CD4-positive, alpha-beta T cell treated with Interleukin-17A for 1 hour (primary cell): ENCODE results near the gene GPR183.

ENCODE experiments used
- DNase-seq: peaks from one replicate; pipeline ENCODE4 v3.0.0-alpha.2; 2020

Gene GPR183

GRCh38 chr13:99339230-99339721, 32.1 kb upstream of the GPR183 start:
- no peak for DNase-seq

GRCh38 chr13:99335603-99336002, 28.4 kb upstream of the GPR183 start:
- DNase-seq: no peak

GRCh38 chr13:99335087-99335486, 27.9 kb upstream of the GPR183 start:
- no peak for DNase-seq

GRCh38 chr13:99334221-99334620, 27.0 kb upstream of the GPR183 start:
- DNase-seq: no peak

- DNase-seq: no peak
Observed at GRCh38 chr13:99332456-99332855, 25.3 kb upstream of the GPR183 start.

GRCh38 chr13:99331881-99332293, 24.7 kb upstream of the GPR183 start:
- DNase-seq: no peak

GRCh38 chr13:99330942-99331341, 23.7 kb upstream of the GPR183 start:
- no peak for DNase-seq

- DNase-seq: no peak
Observed at GRCh38 chr13:99329477-99329876, 22.3 kb upstream of the GPR183 start.

GRCh38 chr13:99327761-99328160, 20.6 kb upstream of the GPR183 start:
- DNase-seq: no peak

- no peak for DNase-seq
Observed at GRCh38 chr13:99327126-99327525, 19.9 kb upstream of the GPR183 start.

GRCh38 chr13:99326012-99326411, 18.8 kb upstream of the GPR183 start:
- DNase-seq: no peak

- DNase-seq: no peak
Observed at GRCh38 chr13:99323488-99323887, 16.3 kb upstream of the GPR183 start.

- peak; percentile 71 for DNase-seq
Observed at GRCh38 chr13:99322297-99323103, 15.3 kb upstream of the GPR183 start.

GRCh38 chr13:99321709-99322108, 14.5 kb upstream of the GPR183 start:
- no peak for DNase-seq

- peak; percentile 88 for DNase-seq
Observed at GRCh38 chr13:99320693-99321481, 13.7 kb upstream of the GPR183 start.

- DNase-seq: no peak
Observed at GRCh38 chr13:99316657-99317256, 9.6 kb upstream of the GPR183 start.

GRCh38 chr13:99316224-99316623, 9.0 kb upstream of the GPR183 start:
- DNase-seq: no peak

GRCh38 chr13:99315186-99315585, 8.0 kb upstream of the GPR183 start:
- no peak for DNase-seq

GRCh38 chr13:99314640-99315176, 7.5 kb upstream of the GPR183 start:
- peak; percentile 87 for DNase-seq

GRCh38 chr13:99313941-99314340, 6.7 kb upstream of the GPR183 start:
- no peak for DNase-seq

- DNase-seq: no peak
Observed at GRCh38 chr13:99313501-99313900, 6.3 kb upstream of the GPR183 start.

GRCh38 chr13:99312493-99312883, 5.3 kb upstream of the GPR183 start:
- DNase-seq: no peak

- DNase-seq: no peak
Observed at GRCh38 chr13:99311748-99312492, 4.7 kb upstream of the GPR183 start.
